Esophagus muscularis mucosa (tissue), 3 donors: ENCODE results near the gene BRSK2.

Source experiments
- CTCF ChIP-seq, 3 experiments: fragments of 200-600 bp in 2 of 3; fragments of 450-650 bp in 1 of 3; sonication (generic) in 2 of 3; IDR thresholded peaks; one replicate each; pipeline ENCODE4 v1.5.1; 2017 to 2019; ENCODE audit warnings: antibody characterized with exemption in 3 of 3, mild to moderate bottlenecking in 2 of 3, moderate library complexity in 1 of 3
- POLR2AphosphoS5 ChIP-seq, 2 donors: sonication (generic); formaldehyde crosslinking; IDR thresholded peaks; one replicate each; pipeline ENCODE4 v1.6.1; 2017; ENCODE audit warnings: antibody characterized with exemption in 2 of 2

- TF ChIP-seq CTCF (IDR thresholded peaks at IDR 0.05) (no peak), POLR2AphosphoS5 (IDR thresholded peaks at IDR 0.05) (no peak)
Observed at GRCh38 chr11:1473786-1474185, 84.1 kb downstream of the BRSK2 start.
